Activated naive CD8-positive, alpha-beta T cell treated with anti-CD3 and anti-CD28 coated beads, Interleukin-2, amount 10 ng/mL, durations not matched to agents 7 days and 5 days (primary cell): ENCODE data around the gene COG5. TPM values are rescaled to one million over a fixed set of nuclear protein-coding genes. Genes with fewer than 3 reads are reported as not detected.
"Not testable (repeated sequence)": the region's sequence is repeated elsewhere in the genome, so short reads cannot be mapped to it uniquely, and the experiment has no call there.

Experiments used
- ATAC-seq: fragments of 150-1000 bp; cut with Tn5 transposase; one replicate; pipeline ENCODE4 v1.10.0; 2021; ENCODE audit warnings: low read depth, moderate library complexity
- POLR2A ChIA-PET: fragments of 350-600 bp; sonication (Branson Sonifier 250); formaldehyde crosslinking; loops from one replicate; lab custom pipeline; 2021; ENCODE audit warnings: antibody characterized with exemption; lab: Charles Lee
- DNase-seq: peaks from one replicate; pipeline ENCODE4 v3.0.0; 2021
- H3K27ac Mint-ChIP-seq: one replicate; pipeline ENCODE4 v1.8.0; 2022; ENCODE audit warnings: mild to moderate bottlenecking, mixed read lengths
- H3K27me3 Mint-ChIP-seq: one replicate; pipeline ENCODE4 v1.8.0; 2022; ENCODE audit warnings: mild to moderate bottlenecking, moderate library complexity, mixed read lengths
- H3K36me3 Mint-ChIP-seq: one replicate; pipeline ENCODE4 v1.8.0; 2021; ENCODE audit warnings: mild to moderate bottlenecking, mixed read lengths
- H3K4me1 Mint-ChIP-seq: one replicate; pipeline ENCODE4 v1.8.0; 2021; ENCODE audit warnings: mixed read lengths
- H3K4me3 Mint-ChIP-seq: one replicate; pipeline ENCODE4 v1.8.0; 2022; ENCODE audit warnings: mild to moderate bottlenecking, moderate library complexity, mixed read lengths
- H3K9me3 Mint-ChIP-seq: one replicate; pipeline ENCODE4 v1.8.0; 2021; ENCODE audit warnings: mixed read lengths
- total RNA-seq, 2 experiments: library from RNA; stranded (reverse); gene quantifications; one replicate each; pipeline ENCODE4 v1.2.3, GENCODE V29; 2021

The COG5 gene
- total RNA-seq, 2 experiments from 2014 or later: 51.0 to 56.2 TPM

DNA sequence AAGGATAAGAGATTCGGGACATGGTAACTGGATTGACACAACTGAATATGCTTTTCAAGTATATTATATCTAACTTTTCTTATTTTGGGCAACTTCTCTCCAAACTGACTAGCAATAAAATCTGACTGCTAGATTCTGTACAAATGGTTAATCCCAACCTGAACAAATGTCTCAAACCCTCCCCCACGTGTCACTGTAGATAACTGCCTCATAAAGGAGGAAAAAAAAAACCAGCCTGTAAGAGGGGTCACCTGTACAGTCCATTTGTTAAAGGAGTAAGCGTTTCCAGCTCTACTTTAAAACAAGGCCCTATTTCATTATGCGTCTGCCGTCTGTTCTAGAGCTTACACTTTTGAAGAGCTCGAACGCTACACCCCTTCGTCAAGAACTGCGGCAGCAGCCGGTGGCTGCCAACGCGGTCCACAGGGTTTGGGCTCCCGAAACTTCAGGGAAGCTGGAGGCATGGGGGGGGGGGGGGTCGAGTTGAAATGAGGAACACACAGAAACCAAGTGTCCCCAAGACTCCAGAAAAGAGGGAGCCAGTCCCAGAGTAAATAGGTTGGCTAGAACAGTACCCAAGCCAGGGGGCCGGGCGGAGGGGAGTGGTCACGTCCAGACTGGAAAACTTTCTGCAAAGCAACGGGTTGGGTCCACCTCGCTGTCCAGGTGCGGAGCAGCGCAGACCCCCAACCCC, 492 bp downstream of the COG5 start:
- Mint-ChIP-seq H3K4me1 (peaks cover 54% of the 10 kb centered on the region), H3K4me3 (peak overlapping the region; percentile 93), H3K36me3 (peaks cover 7% of the 10 kb centered on the region), H3K9me3 (no peaks in the 10 kb centered on the region), H3K27me3 (no peaks in the 10 kb centered on the region), H3K27ac (peak overlapping the region; percentile 95)
- ATAC-seq: peak; percentile 44
- no peak for DNase-seq
- POLR2A ChIA-PET: interaction anchor here (0.9 to 1.9 kb wide), 8 partner anchors 57 to 699 kb away, joined by 3 to 12 read pairs (median 4); partner anchors contain the start of genes CBLL1, HBP1 and SLC26A4

DNA sequence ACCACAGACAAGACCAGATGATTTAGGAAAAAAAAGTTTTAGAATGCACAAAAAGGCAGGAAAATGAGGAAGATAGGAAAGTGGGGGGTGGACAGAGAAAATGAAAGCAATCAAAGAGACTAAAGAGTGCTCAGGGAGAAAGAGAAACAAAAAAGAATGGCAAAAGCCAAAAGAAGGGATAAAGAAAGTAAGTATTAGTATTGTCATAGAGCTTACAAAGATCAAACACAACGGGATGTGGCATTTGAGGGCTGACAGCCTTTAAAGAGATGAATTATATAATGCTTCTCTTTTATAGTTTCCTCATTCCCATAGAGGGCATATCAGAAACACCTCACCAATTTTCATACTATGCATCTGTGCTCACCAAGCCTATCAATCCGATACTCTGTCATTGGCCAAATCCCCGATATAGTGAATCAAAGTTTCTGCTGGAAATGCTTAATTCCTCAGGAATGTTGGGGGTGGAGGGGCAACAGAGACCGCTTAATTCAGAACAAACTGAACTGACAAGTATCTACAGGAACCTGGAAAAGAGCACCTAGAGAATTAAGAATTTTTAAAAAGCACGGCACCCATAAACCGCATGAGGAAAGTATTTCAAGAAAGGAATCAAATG, 2.7 kb downstream of the COG5 start:
- no peaks in the 10 kb centered on the region for H3K27me3 Mint-ChIP-seq
- H3K9me3 Mint-ChIP-seq: no peaks in the 10 kb centered on the region
- peak overlapping the region; percentile 84 for H3K27ac Mint-ChIP-seq
- peak overlapping the region; percentile 76 for H3K4me3 Mint-ChIP-seq
- peaks cover 15% of the 10 kb centered on the region for H3K36me3 Mint-ChIP-seq
- peaks cover 48% of the 10 kb centered on the region for H3K4me1 Mint-ChIP-seq
- no peak for DNase-seq
- peak; percentile 40 for ATAC-seq
- POLR2A ChIA-PET: interaction anchor here (0.6 to 0.7 kb wide), 2 partner anchors 10 to 183 kb away, joined by 3 to 4 read pairs; partner anchors contain the start of gene CBLL1

DNA sequence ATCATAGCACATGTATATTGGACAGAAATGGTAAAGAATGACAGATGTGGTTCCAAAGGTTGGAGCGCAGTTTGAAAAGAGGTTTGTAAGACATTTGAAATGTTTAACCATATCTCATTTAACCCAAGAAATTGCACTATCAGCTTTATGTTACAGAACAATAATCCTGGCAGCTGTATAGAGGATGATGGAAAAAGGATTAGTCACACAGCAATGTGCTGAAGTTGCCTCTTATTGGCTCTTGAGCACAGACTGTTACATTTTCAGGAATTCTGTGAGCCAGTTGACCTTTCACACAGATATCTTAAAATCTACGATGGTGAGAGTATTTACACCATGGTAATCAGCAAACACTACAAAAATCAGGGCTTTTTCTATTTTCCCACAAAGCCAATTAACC, 3.9 kb downstream of the COG5 start:
- H3K27me3 Mint-ChIP-seq: no peaks in the 10 kb centered on the region
- H3K36me3 Mint-ChIP-seq: peaks cover 21% of the 10 kb centered on the region
- H3K27ac Mint-ChIP-seq: peak overlapping the region; percentile 84
- no peaks in the 10 kb centered on the region for H3K9me3 Mint-ChIP-seq
- POLR2A ChIA-PET: no interaction called here
- H3K4me1 Mint-ChIP-seq: peaks cover 44% of the 10 kb centered on the region
- peak overlapping the region; percentile 76 for H3K4me3 Mint-ChIP-seq
- DNase-seq: no peak
- ATAC-seq: no peak

DNA sequence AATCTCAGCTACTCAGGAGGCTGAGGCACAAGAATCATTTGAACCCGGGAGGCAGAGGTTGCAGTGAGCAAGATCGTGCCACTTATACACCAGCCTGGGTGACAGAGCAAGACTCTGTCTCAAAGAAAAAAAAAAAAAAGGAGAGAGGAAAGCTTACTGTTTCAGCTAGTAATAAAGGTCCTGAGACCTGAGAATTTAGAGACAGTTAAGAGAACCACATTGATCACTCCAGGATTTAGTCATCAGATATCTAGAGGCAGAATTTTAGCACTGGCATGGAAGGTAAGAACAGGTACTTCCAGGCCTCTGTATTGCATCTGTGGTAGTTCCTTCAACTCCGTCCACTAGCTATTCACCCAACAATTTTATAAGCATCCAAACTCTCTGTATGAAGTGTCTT, 7.8 kb downstream of the COG5 start:
- POLR2A ChIA-PET: no interaction called here
- no peak for DNase-seq
- no peaks in the 10 kb centered on the region for H3K27me3 Mint-ChIP-seq
- no peaks in the 10 kb centered on the region for H3K9me3 Mint-ChIP-seq
- H3K27ac Mint-ChIP-seq: no peak overlapping the region
- H3K36me3 Mint-ChIP-seq: peaks cover 40% of the 10 kb centered on the region
- H3K4me3 Mint-ChIP-seq: no peak overlapping the region
- H3K4me1 Mint-ChIP-seq: peaks cover 25% of the 10 kb centered on the region
- no peak for ATAC-seq

DNA sequence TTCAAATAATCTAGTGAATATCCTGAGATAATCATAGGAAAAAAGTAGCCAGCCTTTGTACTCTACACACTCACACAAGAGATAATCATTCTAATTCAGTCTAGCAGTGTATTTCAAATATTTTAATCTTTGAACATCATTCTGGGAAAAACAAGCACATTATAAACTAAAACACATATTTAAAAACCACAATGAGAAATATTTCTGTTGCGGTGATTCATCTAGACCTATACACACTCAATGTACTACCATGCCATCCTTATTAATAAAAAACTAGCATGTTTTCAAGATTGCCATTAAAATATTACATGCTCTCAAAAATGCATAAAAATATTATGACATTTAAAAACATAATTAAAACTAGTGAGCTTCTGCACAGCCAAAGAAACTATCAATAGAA, 11.8 kb downstream of the COG5 start:
- DNase-seq (no peak), ATAC-seq (no peak)
- H3K27me3 Mint-ChIP-seq: no peaks in the 10 kb centered on the region
- peaks cover 58% of the 10 kb centered on the region for H3K36me3 Mint-ChIP-seq
- no peak overlapping the region for H3K27ac Mint-ChIP-seq
- no peak overlapping the region for H3K4me3 Mint-ChIP-seq
- POLR2A ChIA-PET: no interaction called here
- H3K4me1 Mint-ChIP-seq: peaks cover 9% of the 10 kb centered on the region
- peaks cover 2% of the 10 kb centered on the region for H3K9me3 Mint-ChIP-seq

DNA sequence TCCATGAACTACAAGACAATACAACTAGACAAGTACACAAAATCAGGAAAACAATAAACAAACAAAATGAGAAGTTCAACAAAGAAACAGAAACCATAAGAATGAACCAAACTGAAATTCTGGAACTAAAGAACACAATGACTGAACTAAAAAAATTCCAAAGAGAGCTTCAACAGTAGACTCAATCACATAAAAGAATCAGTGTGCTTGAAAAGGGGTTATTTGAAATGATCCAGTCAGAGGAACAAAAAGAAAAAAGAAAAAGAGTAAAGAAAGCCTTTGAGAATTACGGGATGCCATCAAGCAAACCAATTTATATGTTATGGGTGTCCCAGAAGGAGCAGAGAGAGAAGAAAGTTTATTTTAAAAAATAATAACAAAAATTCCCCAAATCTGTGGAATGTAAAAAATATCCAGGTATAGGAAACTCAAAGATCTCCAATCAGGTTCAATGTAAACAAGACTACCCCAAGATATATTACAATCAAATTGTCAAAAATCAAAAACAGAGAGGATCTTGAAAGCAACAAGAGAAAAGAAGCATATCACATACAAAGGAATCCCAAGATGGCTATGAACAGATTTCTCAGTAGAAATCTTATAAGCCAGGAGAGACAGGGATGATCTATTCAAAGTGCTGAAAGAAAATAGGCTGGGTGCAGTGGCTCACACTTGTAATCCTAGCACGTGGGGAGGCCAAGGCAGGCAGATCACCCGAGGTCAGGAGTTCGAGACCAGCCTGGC, 18.7 kb downstream of the COG5 start:
- H3K36me3 Mint-ChIP-seq: peaks cover 55% of the 10 kb centered on the region
- DNase-seq (no peak), ATAC-seq (no peak)
- H3K4me3 Mint-ChIP-seq: no peak overlapping the region
- POLR2A ChIA-PET: no interaction called here
- peaks cover 2% of the 10 kb centered on the region for H3K4me1 Mint-ChIP-seq
- H3K27me3 Mint-ChIP-seq: no peaks in the 10 kb centered on the region
- peaks cover 14% of the 10 kb centered on the region for H3K9me3 Mint-ChIP-seq
- no peak overlapping the region for H3K27ac Mint-ChIP-seq

DNA sequence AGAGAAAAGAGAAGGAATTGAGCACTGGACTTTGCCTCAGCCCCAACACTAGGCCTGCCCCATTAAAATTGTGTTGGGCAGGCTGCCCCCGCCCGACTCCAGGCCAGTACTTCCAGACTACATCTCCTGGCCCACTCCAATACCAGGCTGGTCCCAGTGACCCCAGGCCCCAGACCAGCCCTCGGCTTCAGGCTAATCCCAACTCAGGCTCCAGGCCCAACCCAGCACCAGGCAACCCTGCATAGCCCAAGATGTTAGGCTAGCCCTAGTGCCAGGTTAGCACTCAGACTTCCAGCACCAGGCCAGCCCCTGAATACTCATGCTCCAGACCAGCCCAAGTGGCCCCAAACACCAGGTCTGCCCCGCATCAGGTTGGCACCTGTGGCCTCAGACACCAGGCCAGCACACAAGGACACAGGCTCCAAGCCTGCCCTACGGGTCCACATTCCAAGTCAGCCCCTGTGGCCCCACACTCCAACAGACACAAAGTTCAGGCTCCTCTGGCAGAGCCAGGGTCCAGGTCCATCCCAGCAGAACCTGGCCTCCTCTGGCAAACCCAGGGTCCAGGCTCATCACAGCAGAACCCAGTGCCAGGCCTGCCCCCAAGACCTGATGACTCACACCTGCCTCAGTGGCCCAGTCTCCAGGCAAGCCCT, 20.3 kb downstream of the COG5 start:
- H3K9me3 Mint-ChIP-seq: peaks cover 14% of the 10 kb centered on the region

DNA sequence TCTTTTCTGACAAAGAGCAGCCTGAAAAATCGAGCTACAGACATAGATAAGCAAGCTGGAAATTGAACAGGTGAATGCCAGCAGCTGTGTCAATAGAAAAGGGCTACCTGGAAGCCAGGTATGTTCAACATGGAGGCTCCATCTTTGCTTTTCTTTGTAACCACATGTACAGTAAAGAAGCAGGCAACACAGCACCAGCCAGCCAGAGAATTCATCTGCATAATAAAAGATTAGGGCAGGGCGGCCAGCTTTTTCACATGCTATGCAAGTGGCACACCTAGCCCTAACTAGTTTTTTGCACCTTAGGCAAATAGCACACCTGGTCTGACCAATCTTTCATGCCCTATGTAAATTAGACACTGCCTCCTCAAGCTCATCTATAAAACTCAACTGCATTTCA, 25.7 kb downstream of the COG5 start:
- H3K27me3 Mint-ChIP-seq: no peaks in the 10 kb centered on the region
- H3K27ac Mint-ChIP-seq: peak overlapping the region; percentile 6
- H3K4me3 Mint-ChIP-seq: no peak overlapping the region
- no peak for DNase-seq
- peaks cover 62% of the 10 kb centered on the region for H3K36me3 Mint-ChIP-seq
- H3K9me3 Mint-ChIP-seq: peaks cover 12% of the 10 kb centered on the region
- POLR2A ChIA-PET: no interaction called here
- peaks cover 16% of the 10 kb centered on the region for H3K4me1 Mint-ChIP-seq
- ATAC-seq: no peak

More for the DNA sequence above, 20.3 kb downstream of the COG5 start:
- Mint-ChIP-seq H3K27ac (no peak overlapping the region), H3K27me3 (no peaks in the 10 kb centered on the region), H3K4me1 (peaks cover 2% of the 10 kb centered on the region), H3K4me3 (no peak overlapping the region), H3K36me3 (peaks cover 52% of the 10 kb centered on the region)
- DNase-seq (no peak), ATAC-seq (no peak)
- POLR2A ChIA-PET: no interaction called here

DNA sequence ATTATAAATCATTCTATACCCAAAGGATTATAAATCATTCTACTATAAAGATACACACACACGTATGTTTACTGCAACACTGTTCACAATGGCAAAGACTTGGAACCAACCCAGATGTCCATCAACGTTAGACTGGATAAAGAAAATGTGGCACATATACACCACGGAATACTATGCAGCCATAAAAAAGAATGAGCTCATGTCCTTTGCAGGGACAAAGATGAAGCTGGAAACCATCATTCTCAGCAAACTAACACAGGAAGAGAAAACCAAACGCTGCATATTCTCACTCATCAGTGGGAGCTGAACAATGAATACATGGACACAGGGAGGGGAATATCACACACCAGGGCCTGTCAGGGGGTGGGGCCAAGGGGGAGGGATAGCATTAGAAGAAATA, 26.5 kb downstream of the COG5 start:
- H3K27ac Mint-ChIP-seq, ATAC-seq, DNase-seq, H3K4me3 Mint-ChIP-seq, POLR2A ChIA-PET, H3K27me3 Mint-ChIP-seq: not testable (repeated sequence)
- H3K9me3 Mint-ChIP-seq: peaks cover 10% of the 10 kb centered on the region
- peaks cover 16% of the 10 kb centered on the region for H3K4me1 Mint-ChIP-seq
- H3K36me3 Mint-ChIP-seq: peaks cover 62% of the 10 kb centered on the region

DNA sequence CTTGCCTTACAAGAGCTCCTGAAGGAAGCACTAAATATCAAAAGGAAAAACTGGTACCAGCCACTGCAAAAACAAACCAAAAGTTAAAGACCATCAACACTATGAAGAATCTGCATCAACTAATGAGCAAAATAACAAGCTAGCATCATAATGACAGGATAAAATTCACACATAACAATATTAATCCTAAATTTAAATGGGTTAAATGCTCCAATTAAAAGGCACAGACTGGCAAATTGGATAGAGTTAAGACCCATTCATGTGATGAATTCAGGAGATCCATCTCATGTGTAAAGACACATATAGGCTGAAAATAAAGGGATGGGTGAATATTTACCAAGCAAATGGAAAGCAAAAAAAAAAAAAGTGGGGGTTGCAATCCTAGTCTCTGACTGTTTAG, 29.6 kb downstream of the COG5 start:
- H3K27ac Mint-ChIP-seq: no peak overlapping the region
- H3K36me3 Mint-ChIP-seq: peaks cover 62% of the 10 kb centered on the region
- ATAC-seq (no peak), DNase-seq (no peak)
- H3K4me3 Mint-ChIP-seq: no peak overlapping the region
- H3K4me1 Mint-ChIP-seq: peaks cover 17% of the 10 kb centered on the region
- peaks cover 10% of the 10 kb centered on the region for H3K9me3 Mint-ChIP-seq
- H3K27me3 Mint-ChIP-seq: no peaks in the 10 kb centered on the region
- POLR2A ChIA-PET: no interaction called here

DNA sequence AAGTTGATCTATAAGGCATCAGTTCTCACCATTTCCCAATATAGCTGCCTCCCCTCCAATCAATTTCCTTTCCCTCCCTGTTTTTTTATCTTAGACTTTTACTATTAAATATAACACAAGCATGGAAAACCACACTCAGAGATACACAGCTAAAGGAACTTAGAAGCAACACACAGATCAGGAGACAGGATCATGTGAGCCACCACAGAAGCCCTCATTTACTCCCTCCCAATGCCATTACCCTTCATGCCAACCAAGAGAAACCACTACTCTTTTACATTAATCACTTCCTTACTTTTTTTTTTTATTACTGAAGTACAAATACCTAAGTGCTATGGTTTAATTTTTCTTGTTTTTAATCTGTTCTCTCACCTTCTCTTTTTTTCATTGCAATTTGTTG, 33.0 kb downstream of the COG5 start:
- POLR2A ChIA-PET: no interaction called here
- peaks cover 6% of the 10 kb centered on the region for H3K9me3 Mint-ChIP-seq
- no peak overlapping the region for H3K4me3 Mint-ChIP-seq
- DNase-seq (no peak), ATAC-seq (no peak)
- no peak overlapping the region for H3K27ac Mint-ChIP-seq
- no peaks in the 10 kb centered on the region for H3K27me3 Mint-ChIP-seq
- peaks cover 17% of the 10 kb centered on the region for H3K4me1 Mint-ChIP-seq
- H3K36me3 Mint-ChIP-seq: peaks cover 48% of the 10 kb centered on the region

DNA sequence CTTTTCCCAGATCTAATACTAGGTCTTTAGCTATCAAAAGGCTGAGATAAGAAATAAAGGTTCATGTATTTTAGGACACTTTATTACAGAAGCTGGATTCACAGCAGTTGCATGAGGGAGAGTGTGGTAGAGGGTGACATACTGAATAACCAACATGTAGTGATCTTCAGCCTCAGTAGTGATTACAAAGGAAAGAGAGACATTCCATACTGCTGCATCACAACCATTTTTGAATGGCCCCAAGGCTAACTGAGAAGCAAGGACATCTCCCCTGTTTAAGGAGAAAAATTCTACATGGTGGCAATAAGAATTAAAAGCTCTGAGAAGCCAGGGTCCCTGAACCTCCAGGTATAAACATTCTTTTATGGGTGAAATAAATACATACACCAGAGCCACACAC, 35.3 kb downstream of the COG5 start:
- peaks cover 5% of the 10 kb centered on the region for H3K4me1 Mint-ChIP-seq
- H3K36me3 Mint-ChIP-seq: peaks cover 33% of the 10 kb centered on the region
- POLR2A ChIA-PET: no interaction called here
- H3K27me3 Mint-ChIP-seq: no peaks in the 10 kb centered on the region
- no peaks in the 10 kb centered on the region for H3K9me3 Mint-ChIP-seq
- H3K4me3 Mint-ChIP-seq: no peak overlapping the region
- no peak for DNase-seq
- no peak for ATAC-seq
- H3K27ac Mint-ChIP-seq: no peak overlapping the region

DNA sequence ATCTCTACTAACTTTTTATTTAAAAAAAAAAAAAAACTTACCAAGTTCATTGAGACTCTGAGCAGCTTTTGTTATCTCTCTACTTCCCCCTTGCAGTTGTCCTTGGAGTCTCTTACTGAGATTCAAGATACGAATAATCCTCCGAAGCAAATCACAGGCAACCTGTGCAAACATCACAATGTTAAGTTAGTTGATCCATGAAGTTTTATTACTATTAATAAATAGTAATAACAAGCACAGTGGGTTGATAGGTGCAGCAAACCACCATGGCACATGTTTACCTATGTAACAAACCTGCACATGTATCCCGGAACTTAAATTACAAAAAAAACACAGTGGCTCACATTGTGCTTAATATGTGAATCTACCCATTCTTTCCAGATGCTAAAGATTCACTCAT, 36.5 kb downstream of the COG5 start:
- Mint-ChIP-seq H3K27me3 (no peaks in the 10 kb centered on the region), H3K4me3 (no peak overlapping the region), H3K9me3 (no peaks in the 10 kb centered on the region), H3K27ac (no peak overlapping the region), H3K36me3 (peaks cover 31% of the 10 kb centered on the region), H3K4me1 (peaks cover 2% of the 10 kb centered on the region)
- POLR2A ChIA-PET: no interaction called here
- no peak for DNase-seq
- no peak for ATAC-seq
